ENCODE data around the gene SORCS2. TPM values are rescaled to one million over a fixed set of nuclear protein-coding genes. Genes with fewer than 3 reads are reported as not detected.

SORCS2 gene
- total and polyA plus RNA-seq, 2 of the 8 experiments (the other 6 are each of a cell fraction or from before 2014, with no cell fraction given) = 0.36 to 1.8 TPM

- no peak for TF ChIP-seq SUZ12 (IDR thresholded peaks at IDR 0.05; ENCODE audit: low read length)
- TF ChIP-seq RAD21 (IDR thresholded peaks at IDR 0.05 in 1 of 2, conservative IDR thresholded peaks at IDR 0.05 in 1 of 2; ENCODE audit: low read depth in 2 of 2, low read length in 2 of 2) = no peak
- TF ChIP-seq JUND (IDR thresholded peaks at IDR 0.05; ENCODE audit: low read length) = no peak
Measured at GRCh38 chr4:7295197-7295910, 103.0 kb downstream of the SORCS2 start (continued).
